Measurements from ENCODE around the gene ARF3.

DNA sequence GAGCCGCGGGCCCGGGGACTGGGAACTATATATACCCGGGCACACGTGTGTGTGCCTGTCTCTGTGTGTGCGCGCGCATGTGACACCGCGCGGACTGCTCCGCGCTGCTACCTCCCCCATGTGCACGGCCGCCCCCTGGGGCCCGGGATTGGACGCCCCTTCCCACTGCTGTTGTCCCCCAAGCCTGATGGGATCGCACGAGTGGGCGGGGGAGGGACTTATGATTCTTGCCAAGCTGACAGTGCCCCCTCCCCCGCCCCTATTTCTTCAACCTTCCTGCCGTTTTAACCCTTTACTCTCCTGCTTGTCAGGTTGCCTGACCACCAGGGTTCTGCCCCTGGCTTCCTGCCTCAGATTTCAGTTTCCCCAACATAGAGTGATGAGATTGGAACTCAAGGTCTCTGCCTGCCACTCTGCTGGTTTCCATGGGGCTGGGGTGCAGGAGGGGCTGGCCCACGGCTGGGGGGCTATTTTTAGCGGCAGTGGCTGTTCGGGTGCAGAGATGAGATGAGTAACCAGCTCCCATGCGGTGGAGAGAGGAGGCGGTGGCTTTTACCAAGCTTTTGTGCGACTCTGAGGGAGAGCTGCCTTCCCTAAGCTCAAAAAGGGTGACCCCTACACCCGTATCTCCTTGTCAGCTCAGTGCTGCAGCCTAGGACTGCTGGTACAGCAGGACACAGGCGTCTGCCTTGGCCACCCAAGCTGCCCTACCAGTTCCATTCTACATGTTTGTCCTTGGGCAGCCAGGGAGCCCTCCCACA, 42.3 kb upstream of the ARF3 start, which contains the start of gene DDN:
- TF ChIP-seq POLR2A (IDR thresholded peaks at IDR 0.05; ENCODE audit: low read length), result no peak
- TF ChIP-seq, protein P1, sequence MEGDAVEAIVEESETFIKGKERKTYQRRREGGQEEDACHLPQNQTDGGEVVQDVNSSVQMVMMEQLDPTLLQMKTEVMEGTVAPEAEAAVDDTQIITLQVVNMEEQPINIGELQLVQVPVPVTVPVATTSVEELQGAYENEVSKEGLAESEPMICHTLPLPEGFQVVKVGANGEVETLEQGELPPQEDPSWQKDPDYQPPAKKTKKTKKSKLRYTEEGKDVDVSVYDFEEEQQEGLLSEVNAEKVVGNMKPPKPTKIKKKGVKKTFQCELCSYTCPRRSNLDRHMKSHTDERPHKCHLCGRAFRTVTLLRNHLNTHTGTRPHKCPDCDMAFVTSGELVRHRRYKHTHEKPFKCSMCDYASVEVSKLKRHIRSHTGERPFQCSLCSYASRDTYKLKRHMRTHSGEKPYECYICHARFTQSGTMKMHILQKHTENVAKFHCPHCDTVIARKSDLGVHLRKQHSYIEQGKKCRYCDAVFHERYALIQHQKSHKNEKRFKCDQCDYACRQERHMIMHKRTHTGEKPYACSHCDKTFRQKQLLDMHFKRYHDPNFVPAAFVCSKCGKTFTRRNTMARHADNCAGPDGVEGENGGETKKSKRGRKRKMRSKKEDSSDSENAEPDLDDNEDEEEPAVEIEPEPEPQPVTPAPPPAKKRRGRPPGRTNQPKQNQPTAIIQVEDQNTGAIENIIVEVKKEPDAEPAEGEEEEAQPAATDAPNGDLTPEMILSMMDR (IDR thresholded peaks at IDR 0.05), result no peak
- no peak for TF ChIP-seq MYC (IDR thresholded peaks at IDR 0.05; ENCODE audit: borderline replicate concordance, low read length)
- no peak for TF ChIP-seq MAZ (IDR thresholded peaks at IDR 0.05; ENCODE audit: borderline replicate concordance, low read depth, low read length)
- no peak for TF ChIP-seq JUN (IDR thresholded peaks at IDR 0.05)
